Urinary bladder (tissue), 4 donors: ENCODE measurements around the gene ANKS1B. TPM values are rescaled to one million over a fixed set of nuclear protein-coding genes. Genes with fewer than 3 reads are reported as not detected.

Source experiments
- DNase-seq: peaks from one replicate; pipeline ENCODE4 v3.0.0-alpha.2; 2015; ENCODE audit errors: extremely low spot score
- H3K27ac ChIP-seq: one replicate; pipeline ENCODE4 v1.5.1; 2013; ENCODE audit warnings: low read depth, mild to moderate bottlenecking, moderate library complexity
- H3K36me3 ChIP-seq: one replicate; pipeline ENCODE4 v1.6.1; 2013; ENCODE audit warnings: mild to moderate bottlenecking, moderate library complexity; ENCODE audit not compliant: insufficient read depth
- H3K4me1 ChIP-seq: one replicate; pipeline ENCODE4 v1.6.1; 2013; ENCODE audit warnings: mild to moderate bottlenecking, moderate library complexity; ENCODE audit not compliant: insufficient read depth
- H3K4me3 ChIP-seq: one replicate; pipeline ENCODE4 v1.5.1; 2013; ENCODE audit warnings: low read depth, low read length
- WGBS: extraction: QIAGEN DNeasy Blood & Tissue Kit; methylation state at CpG from one replicate; pipeline ENCODE4 v1.1.7; 2013; 5-methylcytosine and 5-hydroxymethylcytosine counted together
- polyA plus RNA-seq: library from polyadenylated mRNA; stranded (reverse); fragments of 200-250 nt; gene quantifications from one replicate; pipeline ENCODE4 v1.2.3, GENCODE V29; 2013
- total RNA-seq: library from RNA; depleted of rRNA; stranded (reverse); fragments of >200 nt; gene quantifications from one replicate; pipeline ENCODE4 v1.2.3, GENCODE V29; 2014
- donor health status: healthy with polysubstance abuse.
- donor health status: healthy.

The ANKS1B gene
- total and polyA plus RNA-seq, 2 donors, result 4.9 to 43.7 TPM

DNA sequence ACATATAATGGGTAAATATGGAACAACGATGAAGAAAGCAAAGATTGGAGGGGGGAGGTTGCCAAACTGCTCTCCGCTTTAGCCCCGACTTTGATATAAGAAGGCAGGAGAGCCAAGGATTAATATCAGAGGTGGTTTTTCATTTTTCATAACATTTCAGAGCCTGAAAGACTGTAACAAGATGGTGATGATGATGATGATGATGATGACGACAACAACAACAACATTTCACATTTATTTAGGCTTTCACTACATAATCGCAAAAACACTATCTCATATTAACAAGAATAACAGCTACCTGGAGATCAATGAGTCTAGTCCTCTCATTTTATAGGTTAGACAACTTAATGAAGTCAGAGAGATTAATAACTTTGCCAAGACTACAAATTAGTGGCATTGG lies 86.1 kb downstream of the ANKS1B start:
- H3K36me3 ChIP-seq, result no peaks in the 10 kb centered on the region
- no peak for DNase-seq
- no peak overlapping the region for H3K4me3 ChIP-seq
- H3K27ac ChIP-seq, result no peak overlapping the region
- WGBS, result 69% methylated on average over 5 of the region's 5 CpGs
- no peaks in the 10 kb centered on the region for H3K4me1 ChIP-seq

- H3K27ac ChIP-seq, result no peak overlapping the region
- no peak overlapping the region for H3K4me3 ChIP-seq
- no peak for DNase-seq
- H3K36me3 ChIP-seq, result no peaks in the 10 kb centered on the region
- H3K4me1 ChIP-seq, result no peaks in the 10 kb centered on the region
Measured at GRCh38 chr12:99879439-99879838, 105.3 kb downstream of the ANKS1B start.

DNA sequence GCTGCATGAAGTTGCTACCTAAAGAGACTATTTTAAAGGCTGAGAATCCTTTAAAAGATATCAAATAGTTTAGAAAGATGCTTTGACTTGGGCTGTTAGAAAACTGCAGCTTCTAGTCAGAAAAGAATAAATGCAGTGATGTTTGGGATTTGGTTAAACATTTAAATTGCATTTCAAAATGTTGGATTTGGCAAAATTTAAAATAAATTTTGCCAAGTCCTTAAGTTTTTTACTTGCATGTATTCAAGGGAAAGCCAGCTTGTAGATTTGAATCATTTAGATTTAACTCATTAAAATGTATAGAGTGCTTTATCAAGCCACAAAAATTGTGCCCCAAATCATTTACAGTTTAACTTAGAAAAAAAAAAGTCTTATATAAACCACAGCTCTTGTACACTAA lies 109.7 kb downstream of the ANKS1B start:
- Histone ChIP-seq H3K4me1 (no peaks in the 10 kb centered on the region), H3K4me3 (no peak overlapping the region), H3K27ac (no peak overlapping the region), H3K36me3 (no peaks in the 10 kb centered on the region)
- DNase-seq, result no peak

GRCh38 chr12:99870085-99870484 lies 114.7 kb downstream of the ANKS1B start:
- Histone ChIP-seq H3K36me3 (no peaks in the 10 kb centered on the region), H3K4me3 (no peak overlapping the region), H3K27ac (no peak overlapping the region), H3K4me1 (no peaks in the 10 kb centered on the region)
- DNase-seq, result no peak
- WGBS, result 95% methylated on average over 5 of the region's 5 CpGs

- H3K4me3 ChIP-seq, result no peak overlapping the region
- no peak for DNase-seq
- H3K36me3 ChIP-seq, result no peaks in the 10 kb centered on the region
- 72% methylated on average over 4 of the region's 4 CpGs for WGBS
- H3K4me1 ChIP-seq, result no peaks in the 10 kb centered on the region
- no peak overlapping the region for H3K27ac ChIP-seq
Measured at GRCh38 chr12:99861731-99862130, 123.0 kb downstream of the ANKS1B start.

DNA sequence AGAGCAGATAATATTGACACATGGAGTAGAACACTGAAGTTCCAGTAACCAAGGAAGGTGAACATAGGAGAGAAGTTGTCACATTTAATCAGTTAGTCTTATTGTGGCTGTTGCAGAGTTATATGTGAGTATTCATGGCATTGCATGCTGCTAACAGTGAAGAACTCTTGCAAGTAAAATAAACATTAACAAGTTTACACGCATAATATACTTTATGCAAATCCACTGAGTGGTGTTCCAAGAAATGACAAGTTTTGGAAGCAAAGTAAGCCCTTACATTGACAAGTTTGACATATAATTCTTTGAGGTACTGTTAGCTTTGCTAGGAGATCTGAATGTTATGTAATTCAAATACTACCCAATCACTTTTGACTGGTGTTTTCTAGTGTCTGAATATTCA lies 125.6 kb downstream of the ANKS1B start:
- no peak overlapping the region for H3K4me3 ChIP-seq
- no peaks in the 10 kb centered on the region for H3K4me1 ChIP-seq
- no peak for DNase-seq
- no peaks in the 10 kb centered on the region for H3K36me3 ChIP-seq
- no peak overlapping the region for H3K27ac ChIP-seq
- WGBS, result 88% methylated on average over 1 of the region's 1 CpG

GRCh38 chr12:99852666-99853065 lies 132.1 kb downstream of the ANKS1B start:
- no peak overlapping the region for H3K27ac ChIP-seq
- no peaks in the 10 kb centered on the region for H3K4me1 ChIP-seq
- WGBS, result 79% methylated on average over 5 of the region's 5 CpGs
- H3K36me3 ChIP-seq, result no peaks in the 10 kb centered on the region
- H3K4me3 ChIP-seq, result no peak overlapping the region
- no peak for DNase-seq

DNA sequence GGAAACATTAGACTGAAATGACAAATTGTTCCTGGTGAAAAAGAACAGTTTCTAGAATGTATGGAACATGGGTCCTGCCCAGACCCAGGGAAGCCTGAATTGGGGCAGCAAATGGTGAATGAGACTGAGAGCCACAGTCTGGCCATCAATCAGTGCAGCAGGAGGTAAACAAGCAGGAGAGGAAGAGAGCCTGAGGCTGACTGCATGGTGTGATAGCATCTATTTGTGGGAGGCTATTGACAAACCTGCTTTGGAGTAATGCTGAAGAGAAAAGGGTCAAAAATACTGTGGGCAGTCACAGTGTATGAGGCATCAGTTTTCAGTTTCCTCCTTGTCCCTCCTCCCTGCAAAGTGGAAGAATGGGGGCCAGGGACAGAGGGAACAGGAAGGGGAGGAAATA lies 136.8 kb downstream of the ANKS1B start:
- H3K36me3 ChIP-seq, result no peaks in the 10 kb centered on the region
- no peak for DNase-seq
- H3K4me3 ChIP-seq, result no peak overlapping the region
- H3K4me1 ChIP-seq, result no peaks in the 10 kb centered on the region
- no peak overlapping the region for H3K27ac ChIP-seq

DNA sequence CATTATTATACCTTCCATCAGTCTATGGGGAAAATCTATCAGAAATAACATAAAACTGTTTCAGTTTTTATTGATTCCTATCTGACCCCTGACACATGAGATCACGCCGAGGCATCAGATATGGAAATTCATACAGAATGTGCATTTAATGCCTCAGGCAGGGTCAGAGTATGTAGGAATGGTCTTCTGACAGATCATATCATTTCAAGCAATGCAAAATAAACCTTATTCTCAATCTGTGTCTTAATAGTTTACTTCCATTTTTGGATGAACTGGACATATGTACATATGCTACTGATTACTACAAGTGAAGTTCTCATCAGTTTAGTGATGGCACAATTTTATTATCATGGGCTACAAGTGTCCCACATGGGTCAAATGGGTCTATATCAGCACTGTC lies 150.0 kb downstream of the ANKS1B start:
- Histone ChIP-seq H3K27ac (no peak overlapping the region), H3K4me1 (no peaks in the 10 kb centered on the region), H3K4me3 (no peak overlapping the region), H3K36me3 (no peaks in the 10 kb centered on the region)
- WGBS, result 91% methylated on average over 2 of the region's 2 CpGs
- DNase-seq, result no peak

- Histone ChIP-seq H3K27ac (no peak overlapping the region), H3K4me3 (no peak overlapping the region), H3K36me3 (no peaks in the 10 kb centered on the region), H3K4me1 (no peaks in the 10 kb centered on the region)
- DNase-seq, result no peak
- WGBS, result 56% methylated on average over 1 of the region's 1 CpG
Measured at GRCh38 chr12:99833397-99833796, 151.3 kb downstream of the ANKS1B start.

DNA sequence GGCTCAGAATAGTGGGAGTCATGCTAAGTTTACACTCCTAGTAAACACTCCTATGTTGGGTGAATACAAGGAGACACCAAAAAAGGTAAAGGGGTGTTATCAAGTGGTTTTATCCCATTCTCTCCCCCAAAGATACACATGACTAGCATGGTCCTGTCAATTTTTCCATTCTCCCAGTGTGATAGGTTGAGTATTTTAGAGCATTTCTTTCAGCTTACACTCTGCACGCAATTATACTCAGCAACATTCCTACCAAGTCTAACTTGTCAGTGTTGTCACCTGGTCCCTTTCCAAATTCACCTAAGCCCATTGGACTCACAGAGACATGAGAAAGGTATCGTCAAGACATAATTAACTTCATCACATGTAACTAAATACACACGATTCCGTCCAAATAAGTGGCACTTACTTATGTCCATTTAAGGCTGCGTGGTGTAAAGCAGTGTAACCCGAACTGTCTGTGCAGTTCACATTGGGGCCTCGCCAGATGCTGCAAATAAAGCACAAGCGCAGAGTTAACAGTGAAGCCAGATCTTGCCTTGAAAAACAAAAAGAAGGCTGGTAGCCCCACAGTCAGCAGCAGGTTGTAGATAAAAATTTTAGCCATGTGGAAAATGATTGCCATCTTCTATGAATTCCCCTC lies 159.7 kb downstream of the ANKS1B start:
- DNase-seq, result no peak
- Histone ChIP-seq H3K36me3 (no peaks in the 10 kb centered on the region), H3K4me1 (no peaks in the 10 kb centered on the region), H3K4me3 (no peak overlapping the region), H3K27ac (no peak overlapping the region)
- WGBS, result 36% methylated on average over 8 of the region's 8 CpGs

GRCh38 chr12:99822273-99822672 lies 162.5 kb downstream of the ANKS1B start:
- no peak for DNase-seq
- H3K4me1 ChIP-seq, result no peaks in the 10 kb centered on the region
- no peaks in the 10 kb centered on the region for H3K36me3 ChIP-seq
- no peak overlapping the region for H3K27ac ChIP-seq
- H3K4me3 ChIP-seq, result no peak overlapping the region

DNA sequence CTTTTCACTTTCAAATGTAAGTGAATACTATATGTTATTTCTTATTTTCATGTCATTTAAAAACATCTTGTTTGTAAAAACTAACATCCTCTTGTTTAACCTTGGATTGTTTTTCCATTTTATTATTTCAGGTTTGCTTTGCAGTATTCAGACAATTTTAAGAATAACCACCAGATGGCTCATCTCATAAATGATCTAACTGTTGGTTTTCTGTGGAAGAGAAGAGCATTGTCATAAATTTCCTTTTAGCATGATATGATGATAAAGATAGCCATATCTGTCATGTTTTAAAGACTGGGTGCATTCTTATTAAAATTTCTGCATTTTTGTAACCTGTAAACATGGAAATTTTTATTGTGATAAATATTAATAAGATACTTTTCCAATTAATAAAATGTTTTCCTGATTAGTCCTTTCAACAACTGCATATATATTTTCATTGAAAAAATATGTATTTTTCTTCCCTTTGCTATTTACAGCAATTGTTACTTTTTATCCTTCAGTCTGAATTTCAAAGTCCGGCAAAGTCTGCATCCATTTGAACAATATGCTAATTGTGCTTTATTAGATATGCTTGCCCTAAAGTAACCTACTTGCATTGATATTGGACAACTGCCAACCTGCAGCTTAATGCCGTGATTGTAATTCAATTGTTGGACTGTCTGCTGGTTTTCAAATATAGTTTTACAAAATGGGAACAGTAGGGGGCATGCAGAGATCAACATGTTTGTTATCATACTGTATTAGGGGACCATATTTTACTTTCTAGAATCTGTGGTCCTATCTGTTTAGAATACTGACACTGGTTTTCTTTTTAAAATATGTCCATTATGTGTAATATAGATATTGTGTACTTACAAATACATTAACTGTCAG lies 173.8 kb downstream of the ANKS1B start:
- H3K4me1 ChIP-seq, result no peaks in the 10 kb centered on the region
- WGBS, result 18% methylated on average over 2 of the region's 2 CpGs
- DNase-seq, result peak; percentile 17
- H3K36me3 ChIP-seq, result no peaks in the 10 kb centered on the region
- H3K4me3 ChIP-seq, result no peak overlapping the region
- no peak overlapping the region for H3K27ac ChIP-seq

- no peak for DNase-seq
- WGBS, result 68% methylated on average over 8 of the region's 8 CpGs
- no peak overlapping the region for H3K27ac ChIP-seq
- H3K4me3 ChIP-seq, result no peak overlapping the region
- no peaks in the 10 kb centered on the region for H3K4me1 ChIP-seq
- H3K36me3 ChIP-seq, result no peaks in the 10 kb centered on the region
Measured at GRCh38 chr12:99809909-99810308, 174.8 kb downstream of the ANKS1B start.
